GM18951 (cell line): ENCODE measurements around the gene PPIB.

Source experiments
- POLR2A ChIP-seq: IDR thresholded peaks from 4 replicates; pipeline ENCODE4 v1.6.1; 2011; ENCODE audit warnings: mild to moderate bottlenecking; ENCODE audit not compliant: insufficient read length, insufficient read depth; ENCODE audit errors: extremely low read depth
- in situ Hi-C: fragments of 300-500 bp; cut with MboI; formaldehyde crosslinking; loops from one replicate; pipeline ENCODE4 v1.12.0; 2022; ENCODE audit warnings: low sequenced_read_pairs, mixed read lengths, inconsistent platforms; ENCODE audit not compliant: unreplicated experiment

Gene PPIB

DNA sequence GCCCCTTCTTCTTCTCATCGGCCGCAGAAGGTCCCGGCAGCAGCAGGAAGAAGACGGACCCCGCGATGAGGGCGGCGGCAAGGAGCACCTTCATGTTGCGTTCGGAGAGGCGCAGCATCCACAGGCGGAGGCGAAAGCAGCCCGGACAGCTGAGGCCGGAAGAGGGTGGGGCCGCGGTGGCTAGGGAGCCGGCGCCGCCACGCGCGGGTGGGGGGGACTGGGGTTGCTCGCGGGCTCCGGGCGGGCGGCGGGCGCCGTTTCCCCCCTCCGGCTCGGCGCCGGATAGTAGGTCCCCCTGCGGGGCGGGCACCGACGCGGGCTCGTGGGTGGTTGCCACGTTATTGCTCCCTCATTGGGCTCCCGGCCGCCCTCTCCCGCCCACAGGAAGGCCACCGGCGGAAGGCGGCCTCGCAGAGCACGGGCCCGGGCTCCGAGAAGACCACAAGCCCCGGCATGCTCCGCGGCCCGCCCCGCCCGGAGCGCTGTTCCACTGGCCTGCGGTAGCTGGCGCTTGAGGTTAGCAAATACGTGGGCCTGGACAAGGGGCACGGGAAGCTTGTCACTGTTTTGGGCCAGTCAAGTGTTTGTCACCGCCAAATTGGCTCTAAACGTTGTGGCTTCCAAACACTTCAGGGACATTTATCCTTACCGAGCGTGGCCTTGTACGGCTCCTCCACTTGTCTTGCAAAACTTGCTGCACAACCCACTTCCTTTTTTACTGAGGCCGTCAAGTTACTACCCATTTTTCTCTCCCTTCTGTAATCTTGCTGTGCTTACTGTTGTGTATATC is at the start of gene PPIB:
TSS of gene PPIB (minus strand) at position 154 of the 790 bp plus-strand sequence. CDS start at position 118, 36 bp downstream.
- TF ChIP-seq POLR2A: peak; percentile 95
- in situ Hi-C loops: no loop called here

DNA sequence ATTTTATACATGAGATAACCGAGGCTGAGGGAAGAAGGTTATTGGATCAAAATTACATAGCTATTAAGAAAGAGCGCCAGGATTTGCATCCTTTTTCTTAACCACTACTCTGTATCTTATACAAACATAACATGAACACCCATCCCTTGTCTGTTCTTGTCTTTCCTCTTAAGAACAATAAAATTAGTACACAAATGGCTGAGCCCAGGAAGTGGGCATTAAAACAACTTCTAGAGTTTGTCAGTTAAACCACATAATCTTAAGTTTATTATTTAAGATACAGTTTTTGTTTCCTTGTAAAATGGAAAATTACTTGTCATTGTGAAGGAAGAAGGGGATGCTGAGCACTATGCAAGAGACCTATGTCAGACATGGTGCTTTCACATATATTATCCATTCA is 48.9 kb upstream of the PPIB start:
- no peak for TF ChIP-seq POLR2A
- in situ Hi-C loops: loop anchor here (25.0 kb wide), 1 partner anchor 476 kb away; no protein-coding TSS in a partner anchor

DNA sequence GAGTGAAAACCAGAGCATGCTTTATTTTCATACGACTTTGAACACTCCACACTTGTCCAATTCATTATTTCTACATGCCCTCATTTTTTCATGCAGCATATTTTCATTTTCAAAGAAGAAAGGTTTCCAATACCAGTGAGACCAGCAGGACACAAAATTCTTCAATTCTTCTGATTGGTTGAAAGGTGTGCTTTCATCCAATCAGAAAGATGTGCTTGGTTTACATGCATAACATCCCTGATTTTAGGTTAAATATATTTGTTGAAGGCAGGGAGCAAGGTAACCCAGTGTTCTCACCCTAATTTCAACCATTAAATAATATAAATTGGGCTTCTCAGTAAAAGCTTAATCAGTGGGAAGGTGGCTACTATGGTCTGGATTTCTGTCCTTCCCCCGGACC is 47.5 kb upstream of the PPIB start:
- in situ Hi-C loops: loop anchor here (25.0 kb wide), 1 partner anchor 477 kb away; no protein-coding TSS in a partner anchor

GRCh38 chr15:64209680-64210334 is 47.0 kb upstream of the PPIB start:
- no peak for TF ChIP-seq POLR2A
- in situ Hi-C loops: loop anchor here (25.0 kb wide), 1 partner anchor 477 kb away; no protein-coding TSS in a partner anchor

More for the DNA sequence above, 47.5 kb upstream of the PPIB start:
- TF ChIP-seq POLR2A: no peak

DNA sequence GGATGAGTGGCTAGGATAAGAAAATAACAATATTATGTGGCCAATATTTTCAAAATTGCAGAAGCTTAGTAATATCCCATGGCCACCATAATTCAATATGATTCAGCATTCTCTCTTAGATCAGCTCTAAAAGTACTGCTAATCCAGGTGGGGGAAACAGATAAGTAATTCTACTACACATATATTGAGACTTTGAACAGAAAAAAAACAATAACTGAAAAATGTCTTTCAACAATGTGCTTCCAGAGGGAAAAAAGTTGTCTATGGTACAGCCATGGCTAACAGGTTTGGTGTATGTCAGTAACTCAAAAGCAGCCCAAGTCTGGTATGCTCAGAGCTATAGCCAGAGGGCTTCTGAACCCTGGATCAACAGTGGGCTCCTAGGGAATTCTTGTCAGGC is 42.4 kb upstream of the PPIB start:
- no peak for TF ChIP-seq POLR2A
- in situ Hi-C loops: loop anchor here (25.0 kb wide), 1 partner anchor 482 kb away; no protein-coding TSS in a partner anchor

GRCh38 chr15:64197425-64197824 is 34.6 kb upstream of the PPIB start:
- in situ Hi-C loops: no loop called here

DNA sequence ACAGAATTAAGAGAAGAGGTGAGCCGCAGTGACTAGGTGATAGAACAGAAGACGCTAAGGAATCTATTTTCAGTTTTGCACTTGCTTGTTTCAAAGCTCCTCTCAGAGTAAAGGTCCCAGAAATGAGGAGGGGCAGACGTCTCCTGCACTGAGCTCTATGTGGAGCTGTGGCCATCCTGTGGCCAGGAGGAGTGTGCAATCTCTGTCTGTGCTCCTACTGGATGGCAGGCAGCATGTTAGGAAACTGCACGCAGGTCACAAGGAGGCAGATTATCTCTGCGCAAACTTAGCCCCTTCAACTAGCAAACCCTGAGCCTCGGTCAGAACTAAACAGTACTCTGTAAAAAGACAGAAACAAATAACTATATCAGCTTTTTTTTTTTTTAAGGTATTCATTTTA is 31.1 kb upstream of the PPIB start:
- in situ Hi-C loops: no loop called here
- TF ChIP-seq POLR2A: no peak

More at GRCh38 chr15:64197425-64197824, 34.6 kb upstream of the PPIB start:
- no peak for TF ChIP-seq POLR2A

- no peak for TF ChIP-seq POLR2A
- in situ Hi-C loops: no loop called here
Measured at GRCh38 chr15:64191971-64192830, 29.4 kb upstream of the PPIB start.

DNA sequence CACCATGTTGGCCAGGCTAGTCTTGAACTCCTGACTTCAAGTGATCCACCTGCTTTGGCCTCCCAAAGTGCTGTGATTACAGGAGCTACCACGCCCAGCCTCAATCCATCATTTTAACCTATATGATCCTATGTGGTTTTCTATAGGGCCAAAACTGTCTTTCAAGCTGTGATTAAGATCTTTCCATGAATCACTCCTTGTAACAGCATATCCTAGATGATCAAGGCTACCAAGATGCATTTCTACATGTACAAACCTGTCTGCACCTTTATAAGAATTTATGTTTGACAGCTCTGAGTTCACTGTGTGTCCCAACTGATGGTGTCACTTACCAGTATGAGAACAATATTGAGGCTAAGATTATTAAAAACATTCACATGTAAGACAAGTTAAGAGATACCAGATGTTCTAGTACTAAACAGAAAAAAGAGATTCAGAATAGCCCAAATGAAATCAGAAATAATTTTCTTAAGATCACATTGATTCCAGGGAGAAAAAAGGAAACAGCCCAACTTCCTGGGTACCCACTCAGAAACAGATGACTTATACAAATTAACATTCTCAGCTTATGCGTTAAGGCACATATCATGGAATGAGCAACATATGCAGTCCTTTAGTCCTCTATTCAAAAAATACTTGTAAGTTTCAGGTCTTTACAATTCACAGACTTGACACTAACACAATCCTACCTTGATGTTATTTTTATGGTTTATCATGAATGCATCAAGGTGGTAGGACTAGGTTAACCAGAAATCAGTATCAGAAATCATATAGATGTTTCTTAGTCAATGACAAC is 24.8 kb upstream of the PPIB start:
- in situ Hi-C loops: no loop called here
- no peak for TF ChIP-seq POLR2A

DNA sequence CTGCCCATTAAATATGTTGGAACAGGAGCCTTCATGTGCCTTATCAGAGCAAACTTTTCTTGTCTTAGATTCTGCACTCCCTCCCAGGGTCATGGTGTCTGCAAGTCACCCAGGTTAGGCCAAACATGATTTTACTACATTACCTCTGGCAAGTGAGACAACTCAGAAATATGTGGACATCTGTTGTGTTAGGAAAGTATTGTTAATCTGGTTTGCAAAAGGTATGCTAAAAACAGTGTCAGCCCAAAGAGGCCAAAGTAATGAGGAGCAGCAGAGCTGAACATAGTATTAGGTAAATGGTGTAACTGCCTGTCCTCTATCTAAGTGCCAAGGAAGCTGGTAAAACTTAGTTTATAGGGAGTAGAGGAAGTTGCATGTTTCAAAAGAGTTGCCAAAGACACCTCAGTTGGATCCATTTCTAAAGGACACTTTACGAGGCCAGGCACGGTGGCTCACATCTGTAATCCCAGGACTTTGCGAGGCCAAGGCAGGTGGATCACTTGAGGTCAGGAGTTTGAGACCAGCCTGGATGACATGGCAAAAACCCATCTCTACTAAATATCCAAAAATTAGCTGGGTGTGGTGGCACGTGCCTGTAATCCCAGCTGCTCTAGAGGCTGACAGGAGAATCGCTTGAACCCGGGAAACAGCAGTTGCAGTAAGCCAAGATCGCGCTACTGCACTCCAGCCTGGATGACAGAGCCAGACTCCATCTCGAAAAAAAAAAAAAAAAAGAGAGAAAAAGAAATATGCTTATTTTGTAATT is 22.5 kb upstream of the PPIB start:
- no peak for TF ChIP-seq POLR2A
- in situ Hi-C loops: no loop called here

GRCh38 chr15:64182859-64183370 is 20.1 kb upstream of the PPIB start:
- in situ Hi-C loops: no loop called here
- no peak for TF ChIP-seq POLR2A
